H1 (cell line): ENCODE data around the gene FRK. TPM values are rescaled to one million over a fixed set of nuclear protein-coding genes. Genes with fewer than 3 reads are reported as not detected.

Source experiments
- CTCF ChIA-PET: fragments of 300-600 bp; sonication (Branson Sonifier 250); formaldehyde crosslinking; loops from one replicate; lab custom pipeline; 2021; ENCODE audit not compliant: partially characterized antibody; lab: Charles Lee
- POLR2A ChIA-PET: fragments of 300-600 bp; sonication (Branson Sonifier 250); formaldehyde crosslinking; loops from one replicate; lab custom pipeline; 2021; ENCODE audit warnings: inconsistent platforms; ENCODE audit not compliant: partially characterized antibody; lab: Charles Lee
- DNase-seq, 2 experiments: peaks; one replicate each; pipeline versions ENCODE4 v3.0.0 to v3.0.0-alpha.2; 2010 to 2022; ENCODE audit warnings: low spot score in 2 of 2, low read depth in 1 of 2, mixed read lengths in 1 of 2
- FAIRE-seq: peaks from 2 replicates; lab custom pipeline; 2011; peaks lifted over from hg19 to GRCh38; lab: Jason Lieb, UNC
- H2AFZ ChIP-seq: 2 replicates; pipeline ENCODE4 v1.8.1; 2012; ENCODE audit warnings: low read length, inconsistent platforms
- H2AK5ac ChIP-seq: 2 replicates; pipeline ENCODE4 v1.6.1; 2013; ENCODE audit warnings: low read depth, low read length
- H2BK120ac ChIP-seq: replicated peaks from 2 replicates; pipeline ENCODE3; 2013; ENCODE audit warnings: low read depth, low read length, inconsistent platforms
- H2BK12ac ChIP-seq: 2 replicates; pipeline ENCODE4 v1.6.1; 2013; ENCODE audit warnings: low read depth, low read length
- H2BK15ac ChIP-seq: 2 replicates; pipeline ENCODE4 v1.6.1; 2013; ENCODE audit warnings: low read length
- H2BK20ac ChIP-seq: 2 replicates; pipeline ENCODE4 v1.6.1; 2013; ENCODE audit warnings: low read length
- H2BK5ac ChIP-seq: 2 replicates; pipeline ENCODE4 v1.6.1; 2013; ENCODE audit warnings: low read depth, low read length
- H3K14ac ChIP-seq: 2 replicates; pipeline ENCODE4 v1.6.1; 2013; ENCODE audit warnings: inconsistent platforms; ENCODE audit not compliant: insufficient read length
- H3K18ac ChIP-seq: 2 replicates; pipeline ENCODE4 v1.6.1; 2013; ENCODE audit warnings: low read length; ENCODE audit errors: extremely low read depth
- H3K23ac ChIP-seq: 2 replicates; pipeline ENCODE4 v1.6.1; 2013; ENCODE audit warnings: inconsistent platforms; ENCODE audit not compliant: insufficient read length
- H3K23me2 ChIP-seq: 2 replicates; pipeline ENCODE4 v1.6.1; 2013; ENCODE audit warnings: low read depth, low read length
- H3K27ac ChIP-seq: 2 replicates; pipeline ENCODE4 v1.6.1; 2011; ENCODE audit warnings: low read depth, low read length, inconsistent platforms
- H3K27me3 ChIP-seq, 4 experiments: replicated peaks in 1 of 4; 1 replicate in 1 of 4; 2 replicates in 3 of 4; pipeline versions ENCODE4 v1.6.1 to v1.8.1; 2011 to 2013; ENCODE audit warnings: low read length in 3 of 4, mild to moderate bottlenecking in 3 of 4, inconsistent platforms in 2 of 4, mixed read lengths in 2 of 4, moderate library complexity in 1 of 4; ENCODE audit not compliant: control insufficient read depth in 3 of 4, insufficient read depth in 3 of 4; ENCODE audit errors: extremely low read depth in 1 of 4
- H3K36me3 ChIP-seq, 4 experiments: 2 replicates each; pipeline versions ENCODE4 v1.6.1 to v1.8.1; 2011 to 2013; ENCODE audit warnings: mild to moderate bottlenecking in 4 of 4, low read length in 3 of 4, moderate library complexity in 2 of 4, control low read depth in 1 of 4, inconsistent platforms in 1 of 4; ENCODE audit not compliant: insufficient read depth in 4 of 4, control insufficient read depth in 2 of 4
- H3K4ac ChIP-seq: replicated peaks from 2 replicates; pipeline ENCODE3; 2013; ENCODE audit warnings: low read length, low read depth, mixed read lengths, inconsistent platforms; ENCODE audit not compliant: insufficient read length
- H3K4me1 ChIP-seq, 4 experiments: replicated peaks in 1 of 4; 1 replicate in 1 of 4; 2 replicates in 3 of 4; pipeline versions ENCODE4 v1.6.1 to v1.8.1; 2011 to 2013; ENCODE audit warnings: low read length in 3 of 4, inconsistent platforms in 2 of 4, mixed read lengths in 1 of 4; ENCODE audit not compliant: insufficient read depth in 4 of 4, control insufficient read depth in 3 of 4
- H3K4me2 ChIP-seq, 2 experiments: 2 replicates each; pipeline versions ENCODE4 v1.6.1 to v1.8.1; 2011 to 2013; ENCODE audit warnings: low read depth in 2 of 2, low read length in 2 of 2, control low read depth in 1 of 2, inconsistent platforms in 1 of 2, mild to moderate bottlenecking in 1 of 2; ENCODE audit not compliant: insufficient read depth in 1 of 2
- H3K4me3 ChIP-seq, 4 experiments: fragments of 200-600, 300-600 bp in 1 of 4; sonication (generic), shearing (Covaris generic), sonication (Bioruptor Twin) in 1 of 4; 2 replicates each; pipeline versions ENCODE4 v1.5.1 to v1.8.1; 2011 to 2016; ENCODE audit warnings: low read length in 4 of 4, low read depth in 3 of 4, control low read depth in 2 of 4, inconsistent platforms in 2 of 4, mild to moderate bottlenecking in 2 of 4, mixed read lengths in 1 of 4, moderate library complexity in 1 of 4; ENCODE audit not compliant: insufficient read depth in 2 of 4; ENCODE audit errors: extremely low read depth in 1 of 4
- H3K56ac ChIP-seq: replicated peaks from 2 replicates; pipeline ENCODE3; 2013; ENCODE audit warnings: low read depth, mild to moderate bottlenecking, mixed read lengths, low read length, inconsistent platforms; ENCODE audit not compliant: insufficient read length
- H3K79me1 ChIP-seq: 2 replicates; pipeline ENCODE4 v1.6.1; 2013; ENCODE audit warnings: low read depth, low read length, control low read depth
- H3K79me2 ChIP-seq, 2 experiments: 2 replicates each; pipeline versions ENCODE4 v1.6.1 to v1.8.1; 2012 to 2013; ENCODE audit warnings: low read length in 2 of 2, mild to moderate bottlenecking in 2 of 2, inconsistent platforms in 1 of 2; ENCODE audit not compliant: insufficient read depth in 2 of 2, control insufficient read depth in 1 of 2
- H3K9ac ChIP-seq, 4 experiments: replicated peaks in 1 of 4; 1 replicate in 1 of 4; 2 replicates in 3 of 4; pipeline versions ENCODE4 v1.6.1 to v1.8.1; 2011 to 2013; ENCODE audit warnings: low read depth in 3 of 4, low read length in 3 of 4, control low read depth in 2 of 4, mild to moderate bottlenecking in 2 of 4, moderate library complexity in 2 of 4, inconsistent platforms in 1 of 4; ENCODE audit errors: extremely low read depth in 1 of 4
- H3K9me3 ChIP-seq, 2 experiments: 2 replicates each; pipeline versions ENCODE4 v1.6.1 to v1.8.1; 2012 to 2013; ENCODE audit warnings: mild to moderate bottlenecking in 2 of 2, moderate library complexity in 2 of 2, control low read depth in 1 of 2, inconsistent platforms in 1 of 2, low read depth in 1 of 2, low read length in 1 of 2, mixed read lengths in 1 of 2; ENCODE audit not compliant: insufficient read depth in 2 of 2
- H4K20me1 ChIP-seq, 2 experiments: replicated peaks in 1 of 2; 2 replicates each; pipeline versions ENCODE3 to v1.8.1; 2011 to 2013; ENCODE audit warnings: inconsistent platforms in 2 of 2, low read length in 2 of 2, mild to moderate bottlenecking in 1 of 2; ENCODE audit not compliant: insufficient read depth in 2 of 2, control insufficient read depth in 1 of 2
- H4K5ac ChIP-seq: 2 replicates; pipeline ENCODE4 v1.6.1; 2013; ENCODE audit warnings: low read length, low read depth, mixed read lengths, inconsistent platforms; ENCODE audit not compliant: insufficient read length
- H4K8ac ChIP-seq: 2 replicates; pipeline ENCODE4 v1.8.0; 2013; ENCODE audit warnings: mild to moderate bottlenecking, moderate library complexity, low read length, inconsistent platforms; ENCODE audit not compliant: insufficient read depth; ENCODE audit errors: extremely low read depth
- H4K91ac ChIP-seq: replicated peaks from 2 replicates; pipeline ENCODE3; 2013; ENCODE audit warnings: low read length, mixed read lengths, inconsistent platforms; ENCODE audit not compliant: insufficient read length
- JUND ChIP-seq: IDR thresholded peaks from 2 replicates; pipeline ENCODE4 v1.6.1; 2011; ENCODE audit warnings: mild to moderate bottlenecking, improper control_type of control experiment, low read length
- NRF1 ChIP-seq: IDR thresholded peaks from 2 replicates; pipeline ENCODE4 v1.6.1; 2011; ENCODE audit warnings: mild to moderate bottlenecking, low read depth, low read length, improper control_type of control experiment
- RXRA ChIP-seq: IDR thresholded peaks from 2 replicates; pipeline ENCODE4 v1.6.1; 2011; ENCODE audit warnings: low read depth, mild to moderate bottlenecking, low read length, moderate library complexity; ENCODE audit not compliant: insufficient read depth
- SIX5 ChIP-seq: IDR thresholded peaks from 2 replicates; pipeline ENCODE4 v1.6.1; 2011; ENCODE audit warnings: mild to moderate bottlenecking, low read depth, low read length
- USF2 ChIP-seq: IDR thresholded peaks from 2 replicates; pipeline ENCODE4 v1.6.1; 2011; ENCODE audit warnings: low read length, improper control_type of control experiment
- WGBS, 2 experiments: shearing (Covaris generic) in 1 of 2; methylation state at CpG; one replicate each; pipeline versions ENCODE4 v1.1.6 to v1.1.7; 2013 to 2015; ENCODE audit warnings: low lambda C conversion rate in 2 of 2, mixed read lengths in 2 of 2, inconsistent platforms in 1 of 2, low coverage in 1 of 2, missing lambda C conversion rate in 1 of 2; ENCODE audit not compliant: insufficient replicate concordance in 2 of 2, insufficient coverage in 1 of 2, insufficient read length in 1 of 2; ENCODE audit errors: extremely low coverage in 1 of 2, missing lambda C conversion rate in 1 of 2; 5-methylcytosine and 5-hydroxymethylcytosine counted together
- polyA plus RNA-seq, 7 experiments: library from polyadenylated mRNA; depleted of rRNA in 3 of 7; stranded (reverse) in 5 of 7; unstranded in 2 of 7; fragments of >200 nt in 5 of 7; fragments of 200-250 nt in 2 of 7; gene quantifications; 1 replicate in 5 of 7; 2 replicates in 1 of 7; 4 replicates in 1 of 7; pipeline versions ENCODE4 v1.2.1 to v1.2.3, GENCODE V29; 2011 to 2013; ENCODE audit warnings: missing spikeins in 2 of 7, mixed read lengths in 2 of 7
- total RNA-seq: library from RNA; stranded (reverse); fragmentation: NEBNext Ultra II Directional; extraction: Animal tissue kit (Norgen Biotek cat#: 25700); gene quantifications from 2 replicates; pipeline ENCODE4 v1.2.1, GENCODE V29; 2021

The FRK gene
- total and polyA plus RNA-seq, 2 of the 8 experiments (the other 6 are each of a cell fraction or from before 2014, with no cell fraction given) = 0.11 to 0.24 TPM

DNA sequence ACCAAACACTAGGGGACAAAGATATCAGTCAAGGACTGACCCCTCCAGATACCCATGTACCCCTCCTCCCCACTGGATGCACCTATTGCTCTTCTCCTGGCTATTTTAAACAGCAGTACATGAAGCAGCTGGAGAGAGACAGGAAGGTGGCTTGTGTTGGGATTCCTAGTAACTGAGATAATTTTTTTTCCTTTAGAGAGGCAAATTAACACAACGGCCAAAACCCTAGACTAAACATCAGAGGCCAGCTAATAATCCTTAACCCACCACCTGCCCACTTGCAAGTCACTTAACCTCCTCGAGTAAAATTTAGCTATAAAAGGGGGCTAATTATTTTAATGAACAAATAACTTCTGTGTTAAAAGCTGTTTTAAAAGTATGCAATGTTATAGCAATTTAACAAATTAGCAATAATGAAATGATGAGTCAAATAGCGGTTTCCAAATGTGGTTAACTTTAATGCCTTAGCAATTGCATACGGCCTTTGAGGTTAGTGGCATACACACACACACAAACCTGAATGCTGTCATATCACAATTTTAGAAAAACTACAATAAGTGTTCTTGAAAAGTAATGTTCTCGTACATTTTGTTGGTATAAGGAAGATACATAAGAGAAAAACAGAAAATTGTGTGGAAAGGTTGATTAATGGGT lies 151.7 kb downstream of the FRK start:
- Histone ChIP-seq H3K79me1 (no peaks in the 10 kb centered on the region), H2BK12ac (no peak overlapping the region), H3K79me2 (no peaks in the 10 kb centered on the region), H3K9ac (no peak overlapping the region), H2BK5ac (no peak overlapping the region), H4K8ac (no peak overlapping the region), H3K36me3 (no peaks in the 10 kb centered on the region), H3K23me2 (no peaks in the 10 kb centered on the region), H4K91ac (no peak overlapping the region), H3K18ac (no peak overlapping the region), H3K27ac (no peak overlapping the region), H2BK15ac (no peak overlapping the region), H3K9me3 (no peaks in the 10 kb centered on the region), H3K27me3 (no peaks in the 10 kb centered on the region), H3K4me3 (no peak overlapping the region), H2BK120ac (no peak overlapping the region), H2BK20ac (no peak overlapping the region), H4K5ac (no peak overlapping the region), H3K56ac (no peak overlapping the region), H2AK5ac (no peak overlapping the region), H3K23ac (no peak overlapping the region), H3K14ac (no peak overlapping the region), H2AFZ (no peak overlapping the region), H3K4ac (no peak overlapping the region), H3K4me1 (peaks cover 0 to 2% (median 0%) of the 10 kb centered on the region in 4 experiments; a peak in 1 of 7 replicates), H4K20me1 (no peaks in the 10 kb centered on the region), H3K4me2 (no peak overlapping the region)
- POLR2A ChIA-PET = no interaction called here
- TF ChIP-seq NRF1 (no peak), SIX5 (no peak), JUND (no peak), USF2 (no peak), RXRA (no peak)
- WGBS, 2 experiments = 90% methylated on average over 5 of the region's 5 CpGs; no CpG with 5 or more reads in 1 of the 2 experiments
- DNase-seq (no peak), FAIRE-seq (no peak)
- CTCF ChIA-PET = no interaction called here
